ENCODE results near the gene NT5E. TPM values are rescaled to one million over a fixed set of nuclear protein-coding genes. Genes with fewer than 3 reads are reported as not detected.
"Not testable (repeated sequence)": the region's sequence is repeated elsewhere in the genome, so short reads cannot be mapped to it uniquely, and the experiment has no call there.

Gene NT5E
- total and polyA plus RNA-seq, 9 donors: 19.5 to 42.1 (median 25.8) TPM

DNA sequence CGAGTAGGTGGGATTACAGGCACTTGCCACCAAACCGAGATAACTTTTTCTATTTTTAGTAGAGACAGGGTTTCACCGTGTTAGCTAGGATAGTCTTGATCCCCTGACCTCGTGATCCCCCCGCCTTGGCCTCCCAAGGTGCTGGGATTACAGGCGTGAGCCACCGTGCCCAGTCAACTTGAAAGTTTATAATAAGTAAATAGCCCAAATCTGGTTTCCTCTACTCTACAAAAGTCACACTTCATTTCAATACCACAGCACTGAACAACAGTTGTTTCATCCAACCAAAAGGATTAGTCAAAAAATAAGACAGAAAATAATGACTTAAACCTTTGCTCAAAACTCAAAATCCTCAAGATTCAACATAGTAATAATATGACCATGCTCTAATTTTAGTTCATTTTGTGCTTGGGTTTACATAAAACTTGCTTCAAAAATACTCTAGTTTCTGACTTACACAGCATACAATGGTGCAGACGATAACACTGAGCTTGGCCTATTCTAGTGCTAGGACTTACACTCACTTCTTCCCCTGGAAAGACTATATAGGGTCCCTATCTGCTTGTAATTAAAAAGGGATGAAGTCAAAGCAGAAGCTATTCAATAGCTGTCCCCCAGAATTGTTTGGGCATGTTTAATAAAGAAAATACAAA, 56.7 kb downstream of the NT5E start:
- DNase-seq: no peak
- Histone ChIP-seq H3K27ac (ENCODE audit: low read length) (no peak overlapping the region), H3K9me3 (replicated peaks; ENCODE audit: control insufficient read depth, low read depth, low read length) (no peaks in the 10 kb centered on the region), H3K4me1 (ENCODE audit: control insufficient read depth, insufficient read depth, low read length) (no peaks in the 10 kb centered on the region), H3K36me3 (ENCODE audit: control insufficient read depth, insufficient read depth, low read length) (no peaks in the 10 kb centered on the region), H3K27me3 (ENCODE audit: control insufficient read depth, insufficient read depth, low read length) (no peaks in the 10 kb centered on the region), H3K4me3 (ENCODE audit: low read length) (no peak overlapping the region)
- WGBS (ENCODE audit: insufficient coverage): no CpG with 5 or more reads among the region's 8 CpGs

DNA sequence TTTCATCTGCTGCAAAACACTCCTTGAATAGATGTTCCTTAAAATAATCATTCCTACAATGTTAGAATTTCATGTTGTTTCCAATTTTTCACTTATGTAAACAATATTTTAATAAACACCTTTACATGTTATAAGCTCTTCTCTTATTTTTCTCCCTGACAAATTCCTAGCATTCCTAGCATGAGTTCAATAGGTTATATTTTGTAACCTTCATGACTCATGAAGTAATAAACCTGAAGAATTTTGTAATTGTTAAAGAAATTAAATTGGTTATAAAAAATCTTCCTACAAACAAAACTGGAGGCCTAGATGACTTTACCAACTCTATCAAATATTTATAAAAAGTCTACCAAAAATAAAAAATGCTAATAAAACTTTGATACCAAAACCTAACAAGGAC, 66.3 kb downstream of the NT5E start:
- Histone ChIP-seq H3K27me3 (ENCODE audit: control insufficient read depth, insufficient read depth, low read length) (no peaks in the 10 kb centered on the region), H3K9me3 (replicated peaks; ENCODE audit: control insufficient read depth, low read depth, low read length) (no peaks in the 10 kb centered on the region), H3K27ac (ENCODE audit: low read length) (no peak overlapping the region), H3K4me1 (ENCODE audit: control insufficient read depth, insufficient read depth, low read length) (no peaks in the 10 kb centered on the region), H3K4me3 (ENCODE audit: low read length) (no peak overlapping the region), H3K36me3 (ENCODE audit: control insufficient read depth, insufficient read depth, low read length) (peaks cover 15% of the 10 kb centered on the region)
- no peak for DNase-seq

DNA sequence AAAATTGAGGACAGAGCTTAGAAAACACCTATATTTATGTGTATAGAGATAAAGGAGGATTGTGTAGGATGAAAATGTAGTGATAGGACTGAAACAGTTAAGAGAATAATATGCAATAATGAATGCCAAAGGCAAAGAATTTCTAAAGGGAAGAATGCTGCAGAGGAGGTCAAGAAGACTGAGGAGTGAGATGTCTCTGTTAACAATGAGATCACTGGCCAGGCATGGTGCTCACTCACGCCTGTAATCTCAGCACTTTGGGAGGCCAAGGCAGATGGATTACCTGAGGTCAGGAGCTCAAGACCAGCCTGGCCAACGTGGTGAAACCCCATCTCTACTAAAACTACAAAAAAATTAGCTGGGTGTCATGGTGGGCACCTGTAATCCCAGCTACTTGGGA, 74.4 kb downstream of the NT5E start:
- H3K36me3 ChIP-seq (ENCODE audit: control insufficient read depth, insufficient read depth, low read length); H3K27me3 ChIP-seq (ENCODE audit: control insufficient read depth, insufficient read depth, low read length); H3K4me3 ChIP-seq (ENCODE audit: low read length); H3K27ac ChIP-seq (ENCODE audit: low read length); DNase-seq; H3K9me3 ChIP-seq (replicated peaks; ENCODE audit: control insufficient read depth, low read depth, low read length); H3K4me1 ChIP-seq (ENCODE audit: control insufficient read depth, insufficient read depth, low read length): not testable (repeated sequence)
- no CpG with 5 or more reads among the region's 2 CpGs for WGBS (ENCODE audit: insufficient coverage)

DNA sequence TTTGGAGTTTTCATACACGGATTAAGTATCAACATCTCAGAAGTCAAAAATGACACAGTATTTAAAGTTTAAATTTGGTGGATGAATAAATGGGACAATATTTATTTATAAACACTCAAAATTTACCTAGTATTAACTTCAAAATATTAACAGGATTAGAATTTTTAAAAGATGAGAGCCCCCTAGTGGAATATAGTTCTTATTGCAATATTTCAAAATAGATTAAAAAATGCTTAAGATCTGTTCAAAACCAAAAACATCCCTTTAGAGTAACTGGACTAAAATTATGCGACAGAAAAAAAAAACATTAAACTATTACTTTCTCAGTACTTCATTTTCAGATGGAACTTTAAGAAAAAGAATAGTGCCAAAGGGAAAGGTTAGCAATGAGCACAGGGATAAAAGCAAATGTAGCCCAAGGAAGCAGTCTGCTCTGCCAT, 87.2 kb downstream of the NT5E start:
- Histone ChIP-seq H3K27me3 (ENCODE audit: control insufficient read depth, insufficient read depth, low read length) (no peaks in the 10 kb centered on the region), H3K36me3 (ENCODE audit: control insufficient read depth, insufficient read depth, low read length) (peaks cover 18% of the 10 kb centered on the region), H3K4me1 (ENCODE audit: control insufficient read depth, insufficient read depth, low read length) (no peaks in the 10 kb centered on the region), H3K27ac (ENCODE audit: low read length) (no peak overlapping the region), H3K4me3 (ENCODE audit: low read length) (no peak overlapping the region), H3K9me3 (replicated peaks; ENCODE audit: control insufficient read depth, low read depth, low read length) (no peaks in the 10 kb centered on the region)
- DNase-seq: peak; percentile 18
- no CpG with 5 or more reads among the region's 2 CpGs for WGBS (ENCODE audit: insufficient coverage)

DNA sequence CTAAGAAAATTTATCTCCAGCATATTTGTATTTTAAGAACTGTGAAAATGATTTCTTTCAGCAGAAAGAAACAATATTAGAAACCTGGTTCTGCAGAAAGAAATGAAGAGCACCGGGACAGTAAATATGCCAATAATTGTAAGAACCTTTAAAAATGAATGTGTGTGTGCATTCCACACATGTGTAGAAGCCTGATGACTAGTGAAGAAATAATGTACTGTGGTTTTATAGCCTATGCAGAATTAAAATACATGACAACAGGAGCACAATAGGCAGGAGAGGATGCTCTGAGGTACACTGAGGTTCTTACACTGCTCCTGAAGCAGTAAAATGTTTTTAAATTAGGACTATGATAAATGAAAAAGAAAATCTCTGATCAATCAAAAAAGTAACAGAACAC, 94.9 kb downstream of the NT5E start:
- H3K4me3 ChIP-seq (ENCODE audit: low read length): no peak overlapping the region
- H3K36me3 ChIP-seq (ENCODE audit: control insufficient read depth, insufficient read depth, low read length): peaks cover 11% of the 10 kb centered on the region

More for the DNA sequence above, 94.9 kb downstream of the NT5E start:
- no peak overlapping the region for H3K27ac ChIP-seq (ENCODE audit: low read length)
- H3K9me3 ChIP-seq (replicated peaks; ENCODE audit: control insufficient read depth, low read depth, low read length): no peaks in the 10 kb centered on the region
- 80% methylated on average over 1 of the region's 1 CpG for WGBS (ENCODE audit: insufficient coverage)
- no peak for DNase-seq
- no peaks in the 10 kb centered on the region for H3K27me3 ChIP-seq (ENCODE audit: control insufficient read depth, insufficient read depth, low read length)
- H3K4me1 ChIP-seq (ENCODE audit: control insufficient read depth, insufficient read depth, low read length): no peaks in the 10 kb centered on the region

Other genes with a start within 250 kb of the NT5E start
- gene SNX14, start 143.8 kb downstream of the NT5E start, total RNA-seq: 54.5 TPM
- gene SNX14, start 143.8 kb downstream of the NT5E start, polyA plus RNA-seq (ENCODE audit: insufficient read depth in 1 of 8, insufficient read length in 8 of 8, low replicate concordance in 1 of 8): 10 to 100 TPM; 37.8 to 51.5 (median 45.4) TPM
- 56.3 TPM for gene SYNCRIP, start 192.8 kb downstream of the NT5E start, total RNA-seq
- 100 to 1,000 TPM in 5 of 8 donors, 10 to 100 TPM in 3; 74.7 to 126 (median 101) TPM for gene SYNCRIP, start 192.8 kb downstream of the NT5E start, polyA plus RNA-seq (ENCODE audit: insufficient read depth in 1 of 8, insufficient read length in 8 of 8, low replicate concordance in 1 of 8)